ENCODE data around the gene NKX1-1. TPM values are rescaled to one million over a fixed set of nuclear protein-coding genes. Genes with fewer than 3 reads are reported as not detected.

NKX1-1 gene
- total and polyA plus RNA-seq, 4 donors: 0.35 to 0.70 TPM; not detected in 2

DNA sequence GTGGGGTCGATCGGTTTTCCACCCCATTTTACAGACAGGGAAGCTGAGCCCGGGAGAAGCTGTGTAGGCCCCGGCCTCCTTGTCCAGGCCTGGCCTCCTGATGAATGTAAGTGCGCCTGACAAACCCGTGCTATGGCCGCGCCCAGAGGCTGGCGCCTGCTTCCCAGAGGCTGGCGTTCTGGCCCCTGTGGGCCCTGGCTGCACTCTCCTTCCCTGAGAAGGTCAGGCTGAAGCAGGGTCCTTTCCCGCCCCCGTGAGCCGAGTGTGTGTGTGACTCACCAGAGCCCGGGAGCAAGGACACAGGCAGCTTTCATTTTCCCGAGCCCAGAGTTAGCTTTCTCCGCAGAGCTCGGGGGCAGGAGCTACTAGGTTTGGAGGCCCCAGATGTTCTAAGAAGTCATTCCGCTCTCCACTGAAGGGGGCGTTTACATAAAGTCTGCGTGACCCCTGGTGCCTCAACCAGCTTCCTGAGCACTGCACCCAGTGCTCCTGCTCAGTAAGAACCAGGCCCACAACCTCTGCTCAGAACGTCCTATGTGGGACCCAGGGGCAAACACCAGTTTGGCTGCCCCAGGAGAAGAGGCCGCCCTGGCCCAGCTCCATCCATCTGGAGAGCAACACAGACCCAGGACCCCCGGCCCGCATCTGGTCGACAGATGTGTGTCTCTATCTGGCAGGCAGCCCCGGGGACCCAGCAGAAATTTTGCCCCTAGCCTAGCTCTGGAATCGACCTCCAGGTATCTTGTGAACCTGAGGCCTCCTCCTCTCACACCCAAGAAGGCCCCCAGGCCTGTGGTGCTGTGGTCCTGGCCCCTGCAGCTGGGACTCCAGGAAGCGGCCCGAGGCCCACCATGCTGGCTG, 45.6 kb downstream of the NKX1-1 start:
- Histone ChIP-seq H3K9me3 (ENCODE audit: control insufficient read depth, insufficient read depth, low read length) (no peaks in the 10 kb centered on the region), H3K4me3 (ENCODE audit: low read depth, low read length) (no peak overlapping the region), H3K4me1 (ENCODE audit: control insufficient read depth, insufficient read depth, low read length) (peaks cover 50% of the 10 kb centered on the region), H3K27me3 (ENCODE audit: control insufficient read depth, insufficient read depth, low read length) (no peaks in the 10 kb centered on the region), H3K27ac (ENCODE audit: low read depth, low read length) (no peak overlapping the region), H3K36me3 (ENCODE audit: control insufficient read depth, insufficient read depth, low read length) (peaks cover 73% of the 10 kb centered on the region)
- WGBS (ENCODE audit: insufficient coverage): 90% methylated on average over 29 of the region's 29 CpGs
- DNase-seq (ENCODE audit: low read depth in 4 of 6, low spot score in 6 of 6): no peak

- Histone ChIP-seq H3K27me3 (ENCODE audit: control insufficient read depth, insufficient read depth, low read length) (no peaks in the 10 kb centered on the region), H3K4me3 (ENCODE audit: low read depth, low read length) (no peak overlapping the region), H3K36me3 (ENCODE audit: control insufficient read depth, insufficient read depth, low read length) (peaks cover 76% of the 10 kb centered on the region), H3K9me3 (ENCODE audit: control insufficient read depth, insufficient read depth, low read length) (no peaks in the 10 kb centered on the region), H3K27ac (ENCODE audit: low read depth, low read length) (no peak overlapping the region), H3K4me1 (ENCODE audit: control insufficient read depth, insufficient read depth, low read length) (peaks cover 50% of the 10 kb centered on the region)
- 90% methylated on average over 16 of the region's 16 CpGs for WGBS (ENCODE audit: insufficient coverage)
- no peak for DNase-seq (ENCODE audit: low read depth in 4 of 6, low spot score in 6 of 6)
These were observed 46.3 kb downstream of the NKX1-1 start for GRCh38 chr4:1359976-1360375.

GRCh38 chr4:1359144-1359501, 47.1 kb downstream of the NKX1-1 start:
- H3K27ac ChIP-seq (ENCODE audit: low read depth, low read length): no peak overlapping the region
- H3K4me1 ChIP-seq (ENCODE audit: control insufficient read depth, insufficient read depth, low read length): peaks cover 50% of the 10 kb centered on the region
- no peaks in the 10 kb centered on the region for H3K27me3 ChIP-seq (ENCODE audit: control insufficient read depth, insufficient read depth, low read length)
- peak in 2 of 6 donors; percentile 18 to 72 for DNase-seq (ENCODE audit: low read depth in 4 of 6, low spot score in 6 of 6)
- peaks cover 79% of the 10 kb centered on the region for H3K36me3 ChIP-seq (ENCODE audit: control insufficient read depth, insufficient read depth, low read length)
- no peaks in the 10 kb centered on the region for H3K9me3 ChIP-seq (ENCODE audit: control insufficient read depth, insufficient read depth, low read length)
- WGBS (ENCODE audit: insufficient coverage): 71% methylated on average over 7 of the region's 14 CpGs
- no peak overlapping the region for H3K4me3 ChIP-seq (ENCODE audit: low read depth, low read length)

DNA sequence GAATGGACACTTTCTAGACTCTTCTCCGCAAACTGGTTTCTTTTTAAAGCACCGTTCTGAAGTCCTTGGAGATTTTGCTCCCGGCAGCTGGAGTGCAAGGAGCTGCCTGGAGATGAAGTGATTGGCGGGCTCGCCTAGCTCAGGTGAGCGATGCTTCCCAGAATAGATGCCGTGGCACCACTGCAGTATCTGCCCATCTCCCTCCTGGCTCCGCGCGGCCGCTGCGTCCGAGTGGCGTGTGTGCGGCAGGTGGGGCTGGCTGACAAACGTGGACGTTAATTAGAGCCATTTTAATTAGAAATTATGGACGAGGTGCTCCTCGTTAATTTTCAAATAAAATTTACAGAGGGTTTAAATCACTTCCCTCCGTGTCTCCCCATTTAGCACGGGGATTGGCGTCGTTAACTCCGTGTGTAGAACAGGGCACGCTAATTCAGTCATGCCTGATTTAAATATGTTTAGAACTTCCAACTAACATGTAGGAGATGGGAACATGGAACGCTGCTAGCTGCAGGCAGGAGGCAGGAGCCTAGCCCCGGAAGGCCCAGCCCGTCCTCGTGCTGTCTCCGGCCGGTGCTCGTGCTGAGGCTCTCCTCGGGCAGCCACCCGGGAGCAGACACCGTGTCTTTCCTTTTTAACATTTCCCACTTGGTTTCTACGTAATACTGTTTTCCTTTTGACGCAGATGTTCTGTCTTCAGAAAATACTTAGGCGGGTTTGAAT, 47.7 kb downstream of the NKX1-1 start:
- H3K27ac ChIP-seq (ENCODE audit: low read depth, low read length): no peak overlapping the region
- no peak overlapping the region for H3K4me3 ChIP-seq (ENCODE audit: low read depth, low read length)
- H3K4me1 ChIP-seq (ENCODE audit: control insufficient read depth, insufficient read depth, low read length): peaks cover 50% of the 10 kb centered on the region
- DNase-seq (ENCODE audit: low read depth in 4 of 6, low spot score in 6 of 6): peak in 1 of 6 donors; percentile 47
- H3K9me3 ChIP-seq (ENCODE audit: control insufficient read depth, insufficient read depth, low read length): no peaks in the 10 kb centered on the region
- 72% methylated on average over 29 of the region's 38 CpGs for WGBS (ENCODE audit: insufficient coverage)
- H3K27me3 ChIP-seq (ENCODE audit: control insufficient read depth, insufficient read depth, low read length): no peaks in the 10 kb centered on the region
- peaks cover 84% of the 10 kb centered on the region for H3K36me3 ChIP-seq (ENCODE audit: control insufficient read depth, insufficient read depth, low read length)

DNA sequence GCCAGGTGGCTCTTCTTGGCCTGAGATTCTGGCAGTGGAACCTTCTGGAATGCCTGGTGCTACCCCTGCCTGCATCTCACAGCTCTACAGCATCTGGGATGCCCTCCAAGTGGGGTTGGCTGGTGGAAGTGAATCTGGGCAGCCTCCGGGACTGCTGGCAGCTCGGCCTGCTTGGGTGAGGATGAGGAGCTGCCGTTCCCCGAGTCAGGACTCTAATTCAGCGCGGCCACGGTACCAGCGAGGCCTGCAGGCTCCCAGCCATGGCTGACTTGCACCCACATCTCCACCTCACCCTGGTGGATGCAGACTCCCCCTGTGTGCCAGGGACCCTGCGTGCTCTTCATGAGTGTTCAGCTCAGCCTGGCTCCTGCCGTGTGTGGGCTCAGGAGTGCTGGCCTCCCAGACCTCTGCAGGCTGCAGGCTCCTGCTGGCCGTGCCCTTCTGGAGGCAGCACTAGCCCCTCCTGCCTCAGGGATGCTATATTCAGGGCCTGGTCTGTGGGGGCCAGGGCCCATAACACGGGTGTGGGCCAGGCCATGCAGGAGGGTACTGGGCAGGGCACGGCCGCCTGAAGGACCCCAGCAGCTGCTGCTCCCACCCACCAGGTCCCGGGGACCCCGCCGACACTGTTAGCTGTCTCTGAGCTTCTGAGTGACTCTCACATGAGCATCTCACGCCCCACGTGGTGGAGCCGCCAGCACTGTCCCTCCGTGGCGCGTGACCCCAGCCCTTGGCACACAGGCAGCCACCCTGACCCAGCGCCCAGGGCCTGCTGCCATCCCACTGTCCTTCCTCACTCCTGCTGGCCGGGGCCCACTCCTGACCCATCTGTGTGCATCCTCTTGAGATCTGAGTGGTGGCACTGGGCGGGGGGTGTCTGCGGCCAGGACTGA, 48.6 kb downstream of the NKX1-1 start:
- Histone ChIP-seq H3K36me3 (ENCODE audit: control insufficient read depth, insufficient read depth, low read length) (peaks cover 89% of the 10 kb centered on the region), H3K9me3 (ENCODE audit: control insufficient read depth, insufficient read depth, low read length) (no peaks in the 10 kb centered on the region), H3K27ac (ENCODE audit: low read depth, low read length) (no peak overlapping the region), H3K27me3 (ENCODE audit: control insufficient read depth, insufficient read depth, low read length) (no peaks in the 10 kb centered on the region), H3K4me3 (ENCODE audit: low read depth, low read length) (no peak overlapping the region), H3K4me1 (ENCODE audit: control insufficient read depth, insufficient read depth, low read length) (peaks cover 47% of the 10 kb centered on the region)
- peak in 2 of 6 donors; percentile 49 to 78 for DNase-seq (ENCODE audit: low read depth in 4 of 6, low spot score in 6 of 6)
- WGBS (ENCODE audit: insufficient coverage): 82% methylated on average over 27 of the region's 27 CpGs

- Histone ChIP-seq H3K4me3 (ENCODE audit: low read depth, low read length) (no peak overlapping the region), H3K9me3 (ENCODE audit: control insufficient read depth, insufficient read depth, low read length) (no peaks in the 10 kb centered on the region), H3K36me3 (ENCODE audit: control insufficient read depth, insufficient read depth, low read length) (peaks cover 92% of the 10 kb centered on the region), H3K4me1 (ENCODE audit: control insufficient read depth, insufficient read depth, low read length) (peaks cover 51% of the 10 kb centered on the region), H3K27me3 (ENCODE audit: control insufficient read depth, insufficient read depth, low read length) (no peaks in the 10 kb centered on the region), H3K27ac (ENCODE audit: low read depth, low read length) (no peak overlapping the region)
- DNase-seq (ENCODE audit: low read depth in 4 of 6, low spot score in 6 of 6): peak in 4 of 6 donors; percentile 35 to 88 (median 56)
- 51% methylated on average over 28 of the region's 28 CpGs for WGBS (ENCODE audit: insufficient coverage)
These were observed 49.9 kb downstream of the NKX1-1 start for GRCh38 chr4:1356181-1356998.

DNA sequence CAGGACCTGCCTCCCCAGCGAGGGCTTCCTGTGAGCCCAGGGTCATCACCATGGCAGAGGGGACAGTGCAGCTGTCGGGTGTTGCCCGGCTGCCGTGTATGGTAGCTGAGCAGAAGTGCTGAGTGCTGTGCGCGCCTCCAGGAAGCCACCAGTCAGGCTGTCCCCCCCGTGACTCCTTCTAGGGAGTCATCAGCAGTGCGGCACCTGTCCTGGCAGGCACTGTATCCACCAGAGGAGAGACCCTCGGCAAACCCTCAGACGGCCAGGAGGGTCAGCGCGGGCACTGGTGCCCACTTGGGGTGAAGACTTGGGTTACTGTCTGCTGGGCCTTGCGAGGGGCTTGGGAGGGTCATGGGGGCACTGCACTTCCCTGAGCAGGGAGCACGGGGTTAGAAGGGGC, 50.9 kb downstream of the NKX1-1 start:
- Histone ChIP-seq H3K36me3 (ENCODE audit: control insufficient read depth, insufficient read depth, low read length) (peaks cover 89% of the 10 kb centered on the region), H3K4me3 (ENCODE audit: low read depth, low read length) (no peak overlapping the region), H3K9me3 (ENCODE audit: control insufficient read depth, insufficient read depth, low read length) (no peaks in the 10 kb centered on the region), H3K4me1 (ENCODE audit: control insufficient read depth, insufficient read depth, low read length) (peaks cover 43% of the 10 kb centered on the region), H3K27me3 (ENCODE audit: control insufficient read depth, insufficient read depth, low read length) (no peaks in the 10 kb centered on the region), H3K27ac (ENCODE audit: low read depth, low read length) (no peak overlapping the region)
- 91% methylated on average over 14 of the region's 14 CpGs for WGBS (ENCODE audit: insufficient coverage)
- DNase-seq (ENCODE audit: low read depth in 4 of 6, low spot score in 6 of 6): no peak

- 92% methylated on average over 18 of the region's 18 CpGs for WGBS (ENCODE audit: insufficient coverage)
- peaks cover 42% of the 10 kb centered on the region for H3K4me1 ChIP-seq (ENCODE audit: control insufficient read depth, insufficient read depth, low read length)
- H3K36me3 ChIP-seq (ENCODE audit: control insufficient read depth, insufficient read depth, low read length): peaks cover 89% of the 10 kb centered on the region
These were observed 51.3 kb downstream of the NKX1-1 start for GRCh38 chr4:1354983-1355275.

More at GRCh38 chr4:1354983-1355275, 51.3 kb downstream of the NKX1-1 start:
- Histone ChIP-seq H3K27ac (ENCODE audit: low read depth, low read length) (no peak overlapping the region), H3K27me3 (ENCODE audit: control insufficient read depth, insufficient read depth, low read length) (no peaks in the 10 kb centered on the region), H3K9me3 (ENCODE audit: control insufficient read depth, insufficient read depth, low read length) (no peaks in the 10 kb centered on the region), H3K4me3 (ENCODE audit: low read depth, low read length) (no peak overlapping the region)
- no peak for DNase-seq (ENCODE audit: low read depth in 4 of 6, low spot score in 6 of 6)
